ENCODE measurements around the gene SLC25A5.

SLC25A5 gene

GRCh38 chrX:119442286-119442685 lies 26.0 kb upstream of the SLC25A5 start:
- Histone ChIP-seq H3K79me2 (ENCODE audit: low read length) (no peaks in the 10 kb centered on the region), H3K27me3 (replicated peaks; ENCODE audit: insufficient read depth, low read length) (no peaks in the 10 kb centered on the region), H3F3A (ENCODE audit: insufficient read depth, low read length) (no peaks in the 10 kb centered on the region), H3K4me3 (ENCODE audit: low read length) (no peak overlapping the region), H3K9me2 (replicated peaks; ENCODE audit: insufficient read depth, low read length) (no peaks in the 10 kb centered on the region), H2AFZ (ENCODE audit: low read length) (no peak overlapping the region), H3K4me2 (ENCODE audit: low read depth, low read length) (no peak overlapping the region), H3K27ac (ENCODE audit: low read length) (no peak overlapping the region), H3K9me3 (replicated peaks; ENCODE audit: insufficient read depth, low read length) (no peaks in the 10 kb centered on the region), H4K20me1 (ENCODE audit: insufficient read depth, low read length) (no peaks in the 10 kb centered on the region), H3K4me1 (ENCODE audit: low read length) (no peaks in the 10 kb centered on the region), H3K9ac (ENCODE audit: low read length) (no peak overlapping the region), H3K36me3 (replicated peaks; ENCODE audit: insufficient read depth, low read length) (no peaks in the 10 kb centered on the region)
- DNase-seq: no peak
- no peak for TF ChIP-seq CTCF (IDR thresholded peaks at IDR 0.05; ENCODE audit: low read length)
- no peak for TF ChIP-seq EZH2 (optimal IDR thresholded peaks at IDR 0.05; ENCODE audit: low read depth, low read length)

- DNase-seq: no peak
- Histone ChIP-seq H3K9me3 (replicated peaks; ENCODE audit: insufficient read depth, low read length) (no peaks in the 10 kb centered on the region), H3F3A (ENCODE audit: insufficient read depth, low read length) (no peaks in the 10 kb centered on the region)
Observed at GRCh38 chrX:119453202-119453601, 15.0 kb upstream of the SLC25A5 start.

GRCh38 chrX:119455264-119455663 lies 13.0 kb upstream of the SLC25A5 start:
- Histone ChIP-seq H3K4me1 (ENCODE audit: low read length) (no peaks in the 10 kb centered on the region), H3K4me3 (ENCODE audit: low read length) (no peak overlapping the region), H3K79me2 (ENCODE audit: low read length) (no peaks in the 10 kb centered on the region), H4K20me1 (ENCODE audit: insufficient read depth, low read length) (no peaks in the 10 kb centered on the region), H2AFZ (ENCODE audit: low read length) (no peak overlapping the region), H3K36me3 (replicated peaks; ENCODE audit: insufficient read depth, low read length) (no peaks in the 10 kb centered on the region), H3K4me2 (ENCODE audit: low read depth, low read length) (no peak overlapping the region), H3K9ac (ENCODE audit: low read length) (no peak overlapping the region), H3K27ac (ENCODE audit: low read length) (no peak overlapping the region), H3F3A (ENCODE audit: insufficient read depth, low read length) (no peaks in the 10 kb centered on the region), H3K9me2 (replicated peaks; ENCODE audit: insufficient read depth, low read length) (no peaks in the 10 kb centered on the region), H3K9me3 (replicated peaks; ENCODE audit: insufficient read depth, low read length) (no peaks in the 10 kb centered on the region), H3K27me3 (replicated peaks; ENCODE audit: insufficient read depth, low read length) (no peaks in the 10 kb centered on the region)
- DNase-seq: no peak
- TF ChIP-seq EZH2phosphoT487 (IDR thresholded peaks at IDR 0.05; ENCODE audit: low read length) (no peak), EZH2 (optimal IDR thresholded peaks at IDR 0.05; ENCODE audit: low read depth, low read length) (no peak), CTCF (IDR thresholded peaks at IDR 0.05; ENCODE audit: low read length) (no peak)

More at GRCh38 chrX:119453202-119453601, 15.0 kb upstream of the SLC25A5 start:
- H3K27ac ChIP-seq (ENCODE audit: low read length): no peak overlapping the region
- no peak overlapping the region for H3K9ac ChIP-seq (ENCODE audit: low read length)
- H3K27me3 ChIP-seq (replicated peaks; ENCODE audit: insufficient read depth, low read length): no peaks in the 10 kb centered on the region
- no peak overlapping the region for H2AFZ ChIP-seq (ENCODE audit: low read length)
- H4K20me1 ChIP-seq (ENCODE audit: insufficient read depth, low read length): no peaks in the 10 kb centered on the region
- no peak overlapping the region for H3K4me2 ChIP-seq (ENCODE audit: low read depth, low read length)
- no peaks in the 10 kb centered on the region for H3K79me2 ChIP-seq (ENCODE audit: low read length)
- H3K4me1 ChIP-seq (ENCODE audit: low read length): no peaks in the 10 kb centered on the region
- TF ChIP-seq EZH2phosphoT487 (IDR thresholded peaks at IDR 0.05; ENCODE audit: low read length) (no peak), CTCF (IDR thresholded peaks at IDR 0.05; ENCODE audit: low read length) (no peak), EZH2 (optimal IDR thresholded peaks at IDR 0.05; ENCODE audit: low read depth, low read length) (no peak)
- H3K9me2 ChIP-seq (replicated peaks; ENCODE audit: insufficient read depth, low read length): no peaks in the 10 kb centered on the region
- H3K36me3 ChIP-seq (replicated peaks; ENCODE audit: insufficient read depth, low read length): no peaks in the 10 kb centered on the region
- H3K4me3 ChIP-seq (ENCODE audit: low read length): no peak overlapping the region

Data from MM.1S (cell line).